PC-3 (cell line): ENCODE data around the gene MPV17L2. TPM values are rescaled to one million over a fixed set of nuclear protein-coding genes. Genes with fewer than 3 reads are reported as not detected.

Experiments
- ATAC-seq: fragments of 200-7000 bp; cut with Tn5 transposase; 2 replicates; pipeline ENCODE4 v1.9.1; 2020; ENCODE audit warnings: mild to moderate bottlenecking, moderate library complexity
- BruUV-seq: library from RNA; stranded (reverse); fragments of 400-500 nt; replicated peaks from 2 replicates; lab custom pipeline; 2021; lab: Mats Ljungman, UMichigan
- CTCF ChIA-PET: fragments of 300-600 bp; sonication (Branson Sonifier 250); formaldehyde crosslinking; loops from one replicate; lab custom pipeline; 2022; ENCODE audit warnings: antibody characterized with exemption; lab: Charles Lee
- POLR2A ChIA-PET: fragments of 300-600 bp; sonication (Branson Sonifier 250); formaldehyde crosslinking; loops from one replicate; lab custom pipeline; 2022; ENCODE audit warnings: antibody characterized with exemption; ENCODE audit not compliant: unreplicated experiment; lab: Charles Lee
- DNase-seq: peaks from one replicate; pipeline ENCODE4 v3.0.0-alpha.2; 2015
- H2AFZ ChIP-seq: fragments of 300-600 bp; sonication (generic); 2 replicates; pipeline ENCODE4 v1.6.0; 2016; ENCODE audit warnings: antibody characterized with exemption, low read length
- H3F3A ChIP-seq: fragments of 300-600 bp; sonication (generic); one replicate; pipeline ENCODE4 v1.6.0; 2017; ENCODE audit warnings: antibody characterized with exemption, low read length, control low read depth, mild to moderate bottlenecking; ENCODE audit not compliant: unreplicated experiment
- H3K27ac ChIP-seq: fragments of 300-600 bp; sonication (generic); 2 replicates; pipeline ENCODE4 v1.5.1; 2016; ENCODE audit warnings: mild to moderate bottlenecking, low read length
- H3K27me3 ChIP-seq: fragments of 300-600 bp; sonication (generic); 2 replicates; pipeline ENCODE4 v1.6.1; 2016; ENCODE audit warnings: low read length, mixed read lengths
- H3K36me3 ChIP-seq: fragments of 300-600 bp; sonication (generic); 2 replicates; pipeline ENCODE4 v1.6.1; 2016; ENCODE audit warnings: low read depth, mixed run types, low read length, mixed read lengths
- H3K4me1 ChIP-seq: fragments of 300-600 bp; sonication (generic); 2 replicates; pipeline ENCODE4 v1.5.1; 2016; ENCODE audit warnings: low read length; ENCODE audit not compliant: insufficient read depth
- H3K4me2 ChIP-seq: fragments of 300-600 bp; sonication (generic); 2 replicates; pipeline ENCODE4 v1.6.0; 2016; ENCODE audit warnings: low read length
- H3K4me3 ChIP-seq: fragments of 300-600 bp; sonication (generic); 2 replicates; pipeline ENCODE4 v1.5.1; 2016; ENCODE audit warnings: mild to moderate bottlenecking, low read length, mixed read lengths
- H3K79me2 ChIP-seq: fragments of 300-600 bp; sonication (generic); 2 replicates; pipeline ENCODE4 v1.6.1; 2017; ENCODE audit warnings: low read length, mixed read lengths
- H3K9ac ChIP-seq: fragments of 300-600 bp; sonication (generic); 2 replicates; pipeline ENCODE4 v1.6.0; 2016; ENCODE audit warnings: mild to moderate bottlenecking, low read length
- H3K9me2 ChIP-seq: fragments of 300-600 bp; sonication (generic); replicated peaks from 2 replicates; pipeline ENCODE4 v1.6.1; 2016; ENCODE audit warnings: mixed run types, low read length, mixed read lengths
- H3K9me3 ChIP-seq: fragments of 300-600 bp; sonication (generic); 2 replicates; pipeline ENCODE4 v1.6.1; 2016; ENCODE audit warnings: low read length, mixed read lengths
- H4K20me1 ChIP-seq: fragments of 300-600 bp; sonication (generic); 2 replicates; pipeline ENCODE4 v1.6.1; 2016; ENCODE audit warnings: low read length, mixed read lengths
- EZH2 ChIP-seq: fragments of 300-600 bp; sonication (generic); IDR thresholded peaks from one replicate; pipeline ENCODE4 v1.6.1; 2017; ENCODE audit warnings: antibody characterized with exemption, mild to moderate bottlenecking, low read length; ENCODE audit not compliant: unreplicated experiment
- EZH2phosphoT487 ChIP-seq: fragments of 300-600 bp; sonication (generic); IDR thresholded peaks from 2 replicates; pipeline ENCODE4 v1.6.1; 2018; ENCODE audit warnings: mild to moderate bottlenecking, antibody characterized with exemption, low read length, borderline replicate concordance
- intact Hi-C: fragments of 100-400 bp; cut with micrococcal nuclease; formaldehyde crosslinking; loops from 2 replicates; pipeline ENCODE4 v1.9.0; 2023
- total RNA-seq: library from RNA; depleted of rRNA; stranded (reverse); fragments of >200 nt; gene quantifications from 2 replicates; pipeline ENCODE4 v1.2.3, GENCODE V29; 2014
- TF ChIP-seq, protein P1 (sequence below): fragments of 300-600 bp; sonication (generic); conservative IDR thresholded peaks from 2 replicates; pipeline ENCODE4 v1.5.1; 2017; ENCODE audit warnings: antibody characterized with exemption, low read depth, mild to moderate bottlenecking, low read length

The MPV17L2 gene
- total RNA-seq, 1 experiment from 2014 or later, result 34.2 TPM

GRCh38 chr19:18179957-18180356, 13.1 kb upstream of the MPV17L2 start:
- Histone ChIP-seq H3K9ac (no peak overlapping the region), H3K27ac (no peak overlapping the region), H3K4me2 (no peak overlapping the region), H2AFZ (no peak overlapping the region), H3K9me3 (no peaks in the 10 kb centered on the region), H4K20me1 (no peaks in the 10 kb centered on the region), H3K27me3 (no peaks in the 10 kb centered on the region), H3K36me3 (no peaks in the 10 kb centered on the region), H3K4me3 (no peak overlapping the region), H3F3A (no peaks in the 10 kb centered on the region), H3K4me1 (peaks cover 5% of the 10 kb centered on the region; the same call in 1 of the 2 replicates), H3K79me2 (no peaks in the 10 kb centered on the region), H3K9me2 (no peaks in the 10 kb centered on the region)
- POLR2A ChIA-PET, result no interaction called here
- no peak for ATAC-seq
- CTCF ChIA-PET, result no interaction called here
- intact Hi-C loops, result no loop called here
- no peak for DNase-seq
- TF ChIP-seq, protein P1, sequence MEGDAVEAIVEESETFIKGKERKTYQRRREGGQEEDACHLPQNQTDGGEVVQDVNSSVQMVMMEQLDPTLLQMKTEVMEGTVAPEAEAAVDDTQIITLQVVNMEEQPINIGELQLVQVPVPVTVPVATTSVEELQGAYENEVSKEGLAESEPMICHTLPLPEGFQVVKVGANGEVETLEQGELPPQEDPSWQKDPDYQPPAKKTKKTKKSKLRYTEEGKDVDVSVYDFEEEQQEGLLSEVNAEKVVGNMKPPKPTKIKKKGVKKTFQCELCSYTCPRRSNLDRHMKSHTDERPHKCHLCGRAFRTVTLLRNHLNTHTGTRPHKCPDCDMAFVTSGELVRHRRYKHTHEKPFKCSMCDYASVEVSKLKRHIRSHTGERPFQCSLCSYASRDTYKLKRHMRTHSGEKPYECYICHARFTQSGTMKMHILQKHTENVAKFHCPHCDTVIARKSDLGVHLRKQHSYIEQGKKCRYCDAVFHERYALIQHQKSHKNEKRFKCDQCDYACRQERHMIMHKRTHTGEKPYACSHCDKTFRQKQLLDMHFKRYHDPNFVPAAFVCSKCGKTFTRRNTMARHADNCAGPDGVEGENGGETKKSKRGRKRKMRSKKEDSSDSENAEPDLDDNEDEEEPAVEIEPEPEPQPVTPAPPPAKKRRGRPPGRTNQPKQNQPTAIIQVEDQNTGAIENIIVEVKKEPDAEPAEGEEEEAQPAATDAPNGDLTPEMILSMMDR, result no peak
- no peak for TF ChIP-seq EZH2phosphoT487
- no peak for TF ChIP-seq EZH2
- BruUV-seq, result no TSS peak

DNA sequence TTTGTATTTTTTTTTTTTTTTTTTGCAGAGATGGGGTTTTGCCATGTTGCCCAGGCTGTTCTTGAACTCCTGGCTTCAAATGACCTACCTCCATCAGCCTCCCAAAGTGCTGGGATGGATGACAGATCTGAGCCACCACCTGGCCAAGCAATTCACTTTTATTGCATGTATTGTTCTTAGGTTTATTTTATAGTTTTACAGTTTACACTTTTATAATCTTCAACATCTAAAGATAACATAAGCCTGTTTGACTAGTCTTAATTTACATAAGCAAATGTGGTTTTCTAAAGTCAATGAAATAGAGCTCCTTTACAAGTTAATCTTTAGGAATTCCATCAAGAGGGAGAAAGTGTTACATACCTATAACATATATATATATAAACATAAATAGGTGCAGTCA, 9.5 kb upstream of the MPV17L2 start:
- no peak overlapping the region for H3K27ac ChIP-seq
- no peaks in the 10 kb centered on the region for H3K79me2 ChIP-seq
- no peak for TF ChIP-seq EZH2
- TF ChIP-seq, protein P1, result no peak
- TF ChIP-seq EZH2phosphoT487, result no peak
- no peaks in the 10 kb centered on the region for H4K20me1 ChIP-seq
- H3K36me3 ChIP-seq, result no peaks in the 10 kb centered on the region
- intact Hi-C loops, result no loop called here
- POLR2A ChIA-PET, result no interaction called here
- no peaks in the 10 kb centered on the region for H3K27me3 ChIP-seq
- BruUV-seq, result no TSS peak
- no peak overlapping the region for H3K9ac ChIP-seq
- DNase-seq, result no peak
- no peaks in the 10 kb centered on the region for H3K4me1 ChIP-seq
- H3K4me2 ChIP-seq, result no peak overlapping the region
- H3F3A ChIP-seq, result no peaks in the 10 kb centered on the region
- no peaks in the 10 kb centered on the region for H3K9me2 ChIP-seq
- no peaks in the 10 kb centered on the region for H3K9me3 ChIP-seq
- CTCF ChIA-PET, result interaction anchor here (0.7 to 1.0 kb wide), 2 partner anchors 69 to 70 kb away, joined by 4 to 6 read pairs; no protein-coding TSS in a partner anchor
- H3K4me3 ChIP-seq, result no peak overlapping the region
- peak; percentile 42 for ATAC-seq
- H2AFZ ChIP-seq, result no peak overlapping the region

- ATAC-seq, result no peak
- intact Hi-C loops, result no loop called here
- TF ChIP-seq, protein P1, result no peak
- no peak for TF ChIP-seq EZH2
- TF ChIP-seq EZH2phosphoT487, result no peak
Observed at GRCh38 chr19:18185538-18185937, 7.5 kb upstream of the MPV17L2 start.

More at GRCh38 chr19:18185538-18185937, 7.5 kb upstream of the MPV17L2 start:
- Histone ChIP-seq H2AFZ (no peak overlapping the region), H3K9me2 (no peaks in the 10 kb centered on the region), H4K20me1 (no peaks in the 10 kb centered on the region), H3K9me3 (no peaks in the 10 kb centered on the region), H3K9ac (no peak overlapping the region), H3K79me2 (no peaks in the 10 kb centered on the region), H3F3A (no peaks in the 10 kb centered on the region), H3K27ac (no peak overlapping the region), H3K4me2 (no peak overlapping the region), H3K4me3 (no peak overlapping the region), H3K36me3 (no peaks in the 10 kb centered on the region), H3K27me3 (no peaks in the 10 kb centered on the region), H3K4me1 (no peaks in the 10 kb centered on the region)
- BruUV-seq, result no TSS peak
- CTCF ChIA-PET, result no interaction called here
- POLR2A ChIA-PET, result interaction anchor here (0.6 kb wide), 1 partner anchor 96 kb away, joined by 5 read pairs; the partner anchor contains the start of gene JUND
- no peak for DNase-seq
